Neural cell (in vitro differentiated cells): ENCODE measurements around the gene GLT6D1. TPM values are rescaled to one million over a fixed set of nuclear protein-coding genes. Genes with fewer than 3 reads are reported as not detected.

Experiments
- H2AFZ ChIP-seq: fragments of 200-600, 300-800 bp; sonication (generic), shearing (Covaris generic); 2 replicates; pipeline ENCODE4 v1.6.0; 2014; ENCODE audit warnings: low read depth, mild to moderate bottlenecking, antibody characterized with exemption, low read length, moderate library complexity
- H3F3A ChIP-seq: fragments of 200-600 bp; shearing (Covaris generic); 2 replicates; pipeline ENCODE4 v1.6.1; 2016; ENCODE audit warnings: mild to moderate bottlenecking, moderate library complexity, mixed read lengths, antibody characterized with exemption, low read length; ENCODE audit not compliant: insufficient read depth, poor library complexity, severe bottlenecking
- H3K27ac ChIP-seq: fragments of 200-600, 300-800 bp; sonication (generic), shearing (Covaris generic); 2 replicates; pipeline ENCODE4 v1.5.1; 2014; ENCODE audit warnings: mild to moderate bottlenecking, low read length, moderate library complexity
- H3K27me3 ChIP-seq: fragments of 300-800, 200-600 bp; sonication (generic), shearing (Covaris generic); 2 replicates; pipeline ENCODE4 v1.6.0; 2014; ENCODE audit warnings: mild to moderate bottlenecking, low read depth, low read length, moderate library complexity; ENCODE audit not compliant: insufficient read depth
- H3K36me3 ChIP-seq: fragments of 300-800, 200-600 bp; sonication (generic), shearing (Covaris generic); 2 replicates; pipeline ENCODE4 v1.5.1; 2014; ENCODE audit warnings: mild to moderate bottlenecking, antibody characterized with exemption, low read length, moderate library complexity; ENCODE audit not compliant: insufficient read depth
- H3K4me2 ChIP-seq: fragments of 300-800, 200-600 bp; sonication (generic), shearing (Covaris generic); 2 replicates; pipeline ENCODE4 v1.6.0; 2014; ENCODE audit warnings: mild to moderate bottlenecking, low read length
- H3K4me3 ChIP-seq: fragments of 300-800, 200-600 bp; sonication (generic), shearing (Covaris generic); 2 replicates; pipeline ENCODE4 v1.5.1; 2014; ENCODE audit warnings: mild to moderate bottlenecking, low read length, moderate library complexity
- H3K79me2 ChIP-seq: fragments of 200-600 bp; shearing (Covaris generic); replicated peaks from 2 replicates; pipeline ENCODE4 v1.6.0; 2014; ENCODE audit warnings: mild to moderate bottlenecking, low read length, moderate library complexity; ENCODE audit not compliant: insufficient read depth
- H3K9ac ChIP-seq: fragments of 300-800, 200-600 bp; sonication (generic), shearing (Covaris generic); 2 replicates; pipeline ENCODE4 v1.6.1; 2016; ENCODE audit warnings: mild to moderate bottlenecking, low read length, mixed read lengths
- H3K9me2 ChIP-seq: fragments of 200-600 bp; shearing (Covaris generic); 2 replicates; pipeline ENCODE4 v1.6.1; 2016; ENCODE audit warnings: mild to moderate bottlenecking, low read length, mixed read lengths; ENCODE audit not compliant: insufficient read depth
- H3K9me3 ChIP-seq: fragments of 200-600, 300-800 bp; sonication (generic), shearing (Covaris generic); 2 replicates; pipeline ENCODE4 v1.6.1; 2016; ENCODE audit warnings: mild to moderate bottlenecking, mixed run types, low read length, moderate library complexity, mixed read lengths
- H4K20me1 ChIP-seq: fragments of 200-600 bp; shearing (Covaris generic); 2 replicates; pipeline ENCODE4 v1.6.1; 2016; ENCODE audit warnings: mild to moderate bottlenecking, mixed run types; ENCODE audit not compliant: insufficient read depth
- CTCF ChIP-seq: fragments of 450-650 bp; IDR thresholded peaks from 2 replicates; pipeline ENCODE4 v1.5.1; 2014; ENCODE audit warnings: antibody characterized with exemption, mild to moderate bottlenecking, moderate library complexity; ENCODE audit not compliant: poor library complexity, severe bottlenecking
- EP300 ChIP-seq: fragments of 450-650 bp; conservative IDR thresholded peaks from 2 replicates; pipeline ENCODE4 v1.6.1; 2014; ENCODE audit warnings: antibody characterized with exemption, mild to moderate bottlenecking, moderate library complexity; ENCODE audit not compliant: poor library complexity, severe bottlenecking
- EZH2 ChIP-seq: fragments of 200-600, 300-800 bp; shearing (Covaris generic), sonication (generic); IDR thresholded peaks from 2 replicates; pipeline ENCODE4 v1.6.1; 2014; ENCODE audit warnings: antibody characterized with exemption, low read length, borderline replicate concordance, mild to moderate bottlenecking; ENCODE audit not compliant: insufficient read depth, poor library complexity, severe bottlenecking
- MXI1 ChIP-seq: fragments of 450-650 bp; conservative IDR thresholded peaks from 2 replicates; pipeline ENCODE4 v1.6.1; 2014; ENCODE audit warnings: antibody characterized with exemption, mild to moderate bottlenecking; ENCODE audit not compliant: poor library complexity, severe bottlenecking
- POLR2AphosphoS5 ChIP-seq: IDR thresholded peaks from 2 replicates; pipeline ENCODE4 v1.6.1; 2012
- RAD21 ChIP-seq: fragments of 450-650 bp; conservative IDR thresholded peaks from 2 replicates; pipeline ENCODE4 v1.6.1; 2014; ENCODE audit warnings: antibody characterized with exemption, mild to moderate bottlenecking, moderate library complexity
- REST ChIP-seq: IDR thresholded peaks from 2 replicates; pipeline ENCODE4 v1.6.1; 2012; ENCODE audit warnings: borderline replicate concordance
- SMC3 ChIP-seq: fragments of 450-650 bp; conservative IDR thresholded peaks from 2 replicates; pipeline ENCODE4 v1.6.1; 2014; ENCODE audit warnings: antibody characterized with exemption, mild to moderate bottlenecking, moderate library complexity; ENCODE audit not compliant: poor library complexity
- TAF1 ChIP-seq: IDR thresholded peaks from 2 replicates; pipeline ENCODE4 v1.6.1; 2012; ENCODE audit warnings: low read depth
- polyA plus RNA-seq: library from polyadenylated mRNA; depleted of rRNA; stranded (reverse); fragments of >200 nt; gene quantifications from 2 replicates; pipeline ENCODE4 v1.2.3, GENCODE V29; 2014

Gene GLT6D1
- polyA plus RNA-seq, 1 donor from 2014 or later, result not detected

- Histone ChIP-seq H3K36me3 (no peaks in the 10 kb centered on the region), H3K4me2 (no peak overlapping the region), H3K9ac (no peak overlapping the region), H3F3A (no peaks in the 10 kb centered on the region), H3K9me2 (no peaks in the 10 kb centered on the region), H4K20me1 (no peaks in the 10 kb centered on the region), H3K9me3 (no peaks in the 10 kb centered on the region), H3K27me3 (no peaks in the 10 kb centered on the region), H3K27ac (no peak overlapping the region), H3K79me2 (no peaks in the 10 kb centered on the region), H3K4me3 (no peak overlapping the region), H2AFZ (no peak overlapping the region)
- TF ChIP-seq POLR2AphosphoS5, result no peak
Observed at GRCh38 chr9:135611875-135612209, 27.5 kb downstream of the GLT6D1 start.

GRCh38 chr9:135611142-135611874 lies 28.0 kb downstream of the GLT6D1 start:
- no peaks in the 10 kb centered on the region for H3K36me3 ChIP-seq
- no peaks in the 10 kb centered on the region for H3K79me2 ChIP-seq
- no peaks in the 10 kb centered on the region for H4K20me1 ChIP-seq
- no peak overlapping the region for H3K4me3 ChIP-seq
- TF ChIP-seq TAF1 (no peak), SMC3 (no peak), EP300 (no peak), POLR2AphosphoS5 (no peak), MXI1 (no peak), EZH2 (no peak), REST (no peak), CTCF (no peak), RAD21 (no peak)
- no peak overlapping the region for H2AFZ ChIP-seq
- no peak overlapping the region for H3K4me2 ChIP-seq
- no peak overlapping the region for H3K27ac ChIP-seq
- H3K9ac ChIP-seq, result no peak overlapping the region
- no peaks in the 10 kb centered on the region for H3K9me3 ChIP-seq
- no peaks in the 10 kb centered on the region for H3K9me2 ChIP-seq
- H3F3A ChIP-seq, result no peaks in the 10 kb centered on the region
- no peaks in the 10 kb centered on the region for H3K27me3 ChIP-seq
